GM20431 (cell line): Measurements from ENCODE around the gene ZMAT3.
"Not testable (repeated sequence)": the region's sequence is repeated elsewhere in the genome, so short reads cannot be mapped to it uniquely, and the experiment has no call there.

Experiments used
- in situ Hi-C: fragments of 300-500 bp; cut with MseI, MboI; formaldehyde crosslinking; loops from one replicate; pipeline ENCODE4 v1.15.0; 2020; ENCODE audit warnings: low sequenced_read_pairs; ENCODE audit not compliant: unreplicated experiment

Gene ZMAT3

GRCh38 chr3:179069762-179070390 lies 1.7 kb downstream of the ZMAT3 start:
- in situ Hi-C loops: loop anchor here (10.0 kb wide), 1 partner anchor 55 kb away; no protein-coding TSS in a partner anchor

- in situ Hi-C loops: no loop called here
Measured at GRCh38 chr3:179068779-179069530, 2.7 kb downstream of the ZMAT3 start.

GRCh38 chr3:179067839-179068238 lies 3.8 kb downstream of the ZMAT3 start:
- in situ Hi-C loops: no loop called here

- in situ Hi-C loops: no loop called here
Measured at GRCh38 chr3:179067291-179067690, 4.3 kb downstream of the ZMAT3 start.

- in situ Hi-C loops: no loop called here
Measured at GRCh38 chr3:179063945-179064560, 7.6 kb downstream of the ZMAT3 start.

- in situ Hi-C loops: no loop called here
Measured at GRCh38 chr3:179056326-179056725, 15.3 kb downstream of the ZMAT3 start.

GRCh38 chr3:179054565-179054964 lies 17.0 kb downstream of the ZMAT3 start:
- in situ Hi-C loops: not testable (repeated sequence)

GRCh38 chr3:179046497-179047353 lies 24.9 kb downstream of the ZMAT3 start:
- in situ Hi-C loops: no loop called here

GRCh38 chr3:179045719-179046402 lies 25.7 kb downstream of the ZMAT3 start:
- in situ Hi-C loops: no loop called here

GRCh38 chr3:179038899-179039251 lies 32.7 kb downstream of the ZMAT3 start:
- in situ Hi-C loops: not testable (repeated sequence)

- in situ Hi-C loops: no loop called here
Measured at GRCh38 chr3:179038216-179038898, 33.3 kb downstream of the ZMAT3 start.

GRCh38 chr3:179037351-179037750 lies 34.3 kb downstream of the ZMAT3 start:
- in situ Hi-C loops: no loop called here

- in situ Hi-C loops: no loop called here
Measured at GRCh38 chr3:179036626-179037300, 34.8 kb downstream of the ZMAT3 start.

GRCh38 chr3:179036226-179036625 lies 35.4 kb downstream of the ZMAT3 start:
- in situ Hi-C loops: no loop called here

- in situ Hi-C loops: no loop called here
Measured at GRCh38 chr3:179035232-179035631, 36.4 kb downstream of the ZMAT3 start.

GRCh38 chr3:179033304-179033657 lies 38.3 kb downstream of the ZMAT3 start:
- in situ Hi-C loops: not testable (repeated sequence)

GRCh38 chr3:179032454-179033303 lies 38.9 kb downstream of the ZMAT3 start:
- in situ Hi-C loops: not testable (repeated sequence)

- in situ Hi-C loops: no loop called here
Measured at GRCh38 chr3:179029096-179029495, 42.5 kb downstream of the ZMAT3 start.
